AG04450 (cell line): ENCODE measurements around the gene ATL2. TPM values are rescaled to one million over a fixed set of nuclear protein-coding genes. Genes with fewer than 3 reads are reported as not detected.

Source experiments
- CTCF ChIA-PET: fragments of 300-600, 350-600 bp; formaldehyde crosslinking; extraction: SDS; loops from one replicate; lab custom pipeline; 2022; ENCODE audit warnings: antibody characterized with exemption, inconsistent platforms; lab: Charles Lee
- POLR2A ChIA-PET: fragments of 350-600 bp; formaldehyde crosslinking; extraction: SDS; loops from one replicate; lab custom pipeline; 2021; ENCODE audit warnings: antibody characterized with exemption, inconsistent platforms; lab: Yijun Ruan, JAX
- DNase-seq: peaks from one replicate; pipeline ENCODE4 v3.0.0-alpha.2; 2011; ENCODE audit warnings: low read depth, low spot score
- H3K27ac ChIP-seq: one replicate; pipeline ENCODE4 v1.5.1; 2012; ENCODE audit warnings: low read depth, low read length, control low read depth
- H3K27me3 ChIP-seq: one replicate; pipeline ENCODE4 v1.6.0; 2012; ENCODE audit warnings: low read length; ENCODE audit not compliant: control insufficient read depth, insufficient read depth
- H3K4me3 ChIP-seq: 2 replicates; pipeline ENCODE4 v1.5.1; 2011; ENCODE audit warnings: mild to moderate bottlenecking, low read depth, low read length, control low read depth
- H3K9me3 ChIP-seq: 2 replicates; pipeline ENCODE4 v1.5.1; 2012; ENCODE audit warnings: low read length; ENCODE audit not compliant: control insufficient read depth, insufficient read depth
- polyA plus RNA-seq: library from polyadenylated mRNA; depleted of rRNA; stranded (reverse); fragments of >200 nt; gene quantifications from 2 replicates; pipeline ENCODE4 v1.2.3, GENCODE V29; 2011
- TF ChIP-seq, protein P1 (sequence below): IDR thresholded peaks from 2 replicates; pipeline ENCODE4 v1.5.1; 2011; ENCODE audit warnings: low read depth, low read length, control low read depth, inconsistent platforms

ATL2 gene
- polyA plus RNA-seq, 1 experiment = 16.1 TPM

DNA sequence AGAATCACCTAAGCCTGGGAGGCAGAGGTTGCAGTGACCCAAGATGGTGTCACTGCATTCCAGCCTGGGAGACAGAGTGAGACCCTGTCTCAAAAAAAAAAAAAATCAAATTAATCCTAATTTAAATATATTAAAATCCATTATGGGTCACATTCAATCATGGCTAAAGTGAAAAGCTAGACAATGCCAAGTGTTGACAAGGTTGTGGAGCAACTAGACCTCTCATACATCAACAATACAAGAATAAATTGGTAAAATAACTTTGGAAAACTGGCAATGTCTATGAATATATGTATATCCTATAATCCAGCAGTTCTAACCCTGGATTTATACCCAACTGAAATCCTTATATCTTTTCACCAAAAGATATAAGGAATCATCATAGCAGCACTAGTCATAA is 23.4 kb upstream of the ATL2 start:
- Histone ChIP-seq H3K9me3 (peaks cover 8% of the 10 kb centered on the region; the same call in 1 of the 2 replicates), H3K27ac (no peak overlapping the region), H3K4me3 (no peak overlapping the region), H3K27me3 (peaks cover 3% of the 10 kb centered on the region)
- no peak for DNase-seq
- TF ChIP-seq, protein P1, sequence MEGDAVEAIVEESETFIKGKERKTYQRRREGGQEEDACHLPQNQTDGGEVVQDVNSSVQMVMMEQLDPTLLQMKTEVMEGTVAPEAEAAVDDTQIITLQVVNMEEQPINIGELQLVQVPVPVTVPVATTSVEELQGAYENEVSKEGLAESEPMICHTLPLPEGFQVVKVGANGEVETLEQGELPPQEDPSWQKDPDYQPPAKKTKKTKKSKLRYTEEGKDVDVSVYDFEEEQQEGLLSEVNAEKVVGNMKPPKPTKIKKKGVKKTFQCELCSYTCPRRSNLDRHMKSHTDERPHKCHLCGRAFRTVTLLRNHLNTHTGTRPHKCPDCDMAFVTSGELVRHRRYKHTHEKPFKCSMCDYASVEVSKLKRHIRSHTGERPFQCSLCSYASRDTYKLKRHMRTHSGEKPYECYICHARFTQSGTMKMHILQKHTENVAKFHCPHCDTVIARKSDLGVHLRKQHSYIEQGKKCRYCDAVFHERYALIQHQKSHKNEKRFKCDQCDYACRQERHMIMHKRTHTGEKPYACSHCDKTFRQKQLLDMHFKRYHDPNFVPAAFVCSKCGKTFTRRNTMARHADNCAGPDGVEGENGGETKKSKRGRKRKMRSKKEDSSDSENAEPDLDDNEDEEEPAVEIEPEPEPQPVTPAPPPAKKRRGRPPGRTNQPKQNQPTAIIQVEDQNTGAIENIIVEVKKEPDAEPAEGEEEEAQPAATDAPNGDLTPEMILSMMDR = no peak
- ChIA-PET CTCF (no interaction called here), POLR2A (no interaction called here)

DNA sequence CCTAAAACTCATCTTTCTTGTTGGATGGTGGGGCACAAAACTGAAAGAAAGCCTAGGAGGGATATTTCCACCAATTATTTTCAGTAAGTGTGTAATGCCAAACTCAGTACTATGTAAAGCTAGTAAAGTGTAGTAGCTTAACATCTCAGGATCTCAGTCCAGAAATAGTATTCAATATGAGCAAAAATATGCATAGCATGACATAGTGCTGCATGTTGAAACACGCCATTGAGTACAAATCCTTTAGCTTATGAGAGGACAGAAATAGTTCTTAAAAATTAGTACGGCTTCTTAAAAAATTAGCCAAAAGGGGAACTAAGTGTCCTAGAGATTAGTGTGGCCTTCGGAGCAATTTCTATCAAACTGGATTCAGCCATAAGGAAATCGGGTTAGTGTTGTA is 21.7 kb upstream of the ATL2 start:
- H3K4me3 ChIP-seq = no peak overlapping the region
- CTCF ChIA-PET = no interaction called here
- TF ChIP-seq, protein P1 = no peak
- POLR2A ChIA-PET = no interaction called here
- peaks cover 9% of the 10 kb centered on the region for H3K27me3 ChIP-seq
- H3K27ac ChIP-seq = no peak overlapping the region
- DNase-seq = no peak
- H3K9me3 ChIP-seq = peaks cover 8% of the 10 kb centered on the region; the same call in 1 of the 2 replicates

DNA sequence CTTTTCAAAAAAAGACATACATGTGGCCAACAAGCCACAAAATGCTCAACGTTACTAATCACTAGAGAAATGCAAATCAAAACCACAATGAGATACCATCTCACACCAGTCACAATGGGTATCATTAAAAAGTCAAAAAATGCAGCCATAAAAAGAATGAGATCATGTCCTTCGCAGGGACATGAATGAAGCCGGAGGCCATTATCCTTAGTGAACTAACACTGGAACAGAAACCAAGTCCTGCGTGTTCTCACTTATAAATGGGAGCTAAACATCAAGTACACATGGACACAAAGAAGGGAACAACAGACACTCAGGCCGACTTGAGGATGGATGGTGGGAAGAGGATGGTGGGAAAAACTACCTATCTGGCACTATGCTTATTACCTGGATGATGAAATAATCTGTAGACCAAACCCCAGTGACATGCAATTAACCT is 17.8 kb upstream of the ATL2 start:
- Histone ChIP-seq H3K4me3 (no peak overlapping the region), H3K27me3 (peaks cover 18% of the 10 kb centered on the region), H3K9me3 (peaks cover 8% of the 10 kb centered on the region; the same call in 1 of the 2 replicates), H3K27ac (no peak overlapping the region)
- DNase-seq = no peak
- TF ChIP-seq, protein P1 = no peak
- ChIA-PET POLR2A (no interaction called here), CTCF (no interaction called here)

DNA sequence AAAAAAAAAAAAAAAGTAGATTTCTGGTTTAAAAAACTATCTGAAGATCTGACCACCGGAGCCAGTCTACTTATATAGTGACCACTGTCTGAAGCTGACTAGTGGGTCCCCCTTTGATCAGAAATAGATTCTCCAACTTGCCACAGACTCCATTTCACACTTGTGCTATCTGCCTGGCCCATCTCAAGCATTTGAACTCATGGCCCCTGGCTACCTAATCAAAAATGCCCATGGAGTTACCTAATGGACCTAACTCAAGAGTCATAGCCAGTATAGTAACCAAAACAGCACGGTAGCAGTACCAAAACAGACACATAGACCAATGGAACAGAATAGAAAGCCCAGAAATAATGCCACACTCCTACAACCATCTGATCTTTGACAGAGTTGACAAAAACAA is 17.0 kb upstream of the ATL2 start:
- DNase-seq = no peak
- no peak overlapping the region for H3K4me3 ChIP-seq
- TF ChIP-seq, protein P1 = no peak
- POLR2A ChIA-PET = no interaction called here
- H3K9me3 ChIP-seq = peaks cover 8% of the 10 kb centered on the region; the same call in 1 of the 2 replicates
- peaks cover 23% of the 10 kb centered on the region for H3K27me3 ChIP-seq
- no peak overlapping the region for H3K27ac ChIP-seq
- CTCF ChIA-PET = no interaction called here

DNA sequence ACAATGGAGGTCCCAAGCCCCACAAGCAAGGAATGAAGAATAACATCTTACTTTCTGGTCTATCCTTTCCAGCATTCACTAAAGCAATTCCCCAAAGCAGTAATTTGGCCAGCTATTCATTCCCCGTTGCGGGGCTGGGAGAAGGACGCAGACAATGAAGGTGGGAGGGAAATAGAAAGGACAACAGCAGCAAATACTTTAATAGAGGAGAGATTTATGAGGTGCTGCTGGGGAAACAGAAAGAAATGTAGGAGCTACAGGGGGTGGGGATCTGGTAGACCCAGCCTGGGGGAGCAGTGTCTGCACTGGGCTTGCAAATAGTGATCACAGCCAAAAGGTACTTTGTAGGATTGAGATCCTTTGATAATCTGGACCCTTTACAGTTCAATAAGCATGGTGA is 13.9 kb upstream of the ATL2 start:
- no peak overlapping the region for H3K27ac ChIP-seq
- H3K4me3 ChIP-seq = no peak overlapping the region
- TF ChIP-seq, protein P1 = no peak
- POLR2A ChIA-PET = no interaction called here
- H3K27me3 ChIP-seq = peaks cover 20% of the 10 kb centered on the region
- DNase-seq = no peak
- H3K9me3 ChIP-seq = no peaks in the 10 kb centered on the region
- CTCF ChIA-PET = no interaction called here
